H9 (cell line): Measurements from ENCODE around the gene LSMEM2. TPM values are rescaled to one million over a fixed set of nuclear protein-coding genes. Genes with fewer than 3 reads are reported as not detected.

Experiments used
- DNase-seq: peaks from one replicate; pipeline ENCODE4 v3.0.0-alpha.2; 2017
- H2AFZ ChIP-seq: one replicate; pipeline ENCODE4 v1.6.1; 2013; ENCODE audit warnings: mild to moderate bottlenecking, low read length, control low read depth, moderate library complexity
- H2AK5ac ChIP-seq: 2 replicates; pipeline ENCODE4 v1.6.1; 2013; ENCODE audit warnings: low read length, control low read depth, mixed read lengths; ENCODE audit not compliant: insufficient read length
- H2BK120ac ChIP-seq: one replicate; pipeline ENCODE4 v1.6.1; 2013; ENCODE audit warnings: low read depth, mild to moderate bottlenecking, low read length, control low read depth, inconsistent platforms; ENCODE audit not compliant: poor library complexity, severe bottlenecking
- H2BK12ac ChIP-seq: 2 replicates; pipeline ENCODE4 v1.6.1; 2013; ENCODE audit warnings: low read length, control low read depth, mixed read lengths, low read depth; ENCODE audit not compliant: insufficient read length
- H2BK15ac ChIP-seq: 2 replicates; pipeline ENCODE4 v1.6.1; 2013; ENCODE audit warnings: low read depth, low read length, control low read depth
- H2BK20ac ChIP-seq: one replicate; pipeline ENCODE4 v1.6.1; 2013; ENCODE audit warnings: low read depth, mild to moderate bottlenecking, low read length, control low read depth, inconsistent platforms; ENCODE audit not compliant: poor library complexity, severe bottlenecking
- H2BK5ac ChIP-seq: 2 replicates; pipeline ENCODE4 v1.6.1; 2013; ENCODE audit warnings: low read length, control low read depth, mixed read lengths; ENCODE audit not compliant: insufficient read length
- H3K14ac ChIP-seq: 2 replicates; pipeline ENCODE4 v1.6.1; 2013; ENCODE audit warnings: low read length, control low read depth; ENCODE audit not compliant: insufficient read depth
- H3K18ac ChIP-seq: 2 replicates; pipeline ENCODE4 v1.6.1; 2013; ENCODE audit warnings: low read depth, mild to moderate bottlenecking, mixed read lengths, low read length, control low read depth; ENCODE audit not compliant: insufficient read length
- H3K23ac ChIP-seq: 2 replicates; pipeline ENCODE4 v1.6.1; 2013; ENCODE audit warnings: low read length, control low read depth, mixed read lengths, low read depth; ENCODE audit not compliant: insufficient read length
- H3K23me2 ChIP-seq: 2 replicates; pipeline ENCODE4 v1.6.1; 2013; ENCODE audit warnings: low read depth, mild to moderate bottlenecking, mixed read lengths, low read length, control low read depth; ENCODE audit not compliant: insufficient read length, poor library complexity, severe bottlenecking
- H3K27ac ChIP-seq: 2 replicates; pipeline ENCODE4 v1.5.1; 2013; ENCODE audit warnings: low read length, control low read depth, mixed read lengths, low read depth; ENCODE audit not compliant: insufficient read length
- H3K27me3 ChIP-seq: 2 replicates; pipeline ENCODE4 v1.6.1; 2013; ENCODE audit warnings: low read length, control low read depth, inconsistent platforms; ENCODE audit not compliant: insufficient read depth
- H3K4ac ChIP-seq: 2 replicates; pipeline ENCODE4 v1.6.1; 2013; ENCODE audit warnings: low read depth, mild to moderate bottlenecking, control low read depth, inconsistent platforms, low read length, moderate library complexity
- H3K4me1 ChIP-seq: 2 replicates; pipeline ENCODE4 v1.6.1; 2013; ENCODE audit warnings: low read length, control low read depth, inconsistent platforms; ENCODE audit not compliant: insufficient read depth
- H3K4me2 ChIP-seq: 2 replicates; pipeline ENCODE4 v1.6.1; 2013; ENCODE audit warnings: low read length, control low read depth, mixed read lengths; ENCODE audit not compliant: insufficient read length, insufficient read depth
- H3K56ac ChIP-seq: 2 replicates; pipeline ENCODE4 v1.6.1; 2013; ENCODE audit warnings: low read depth, mild to moderate bottlenecking, mixed read lengths, low read length, control low read depth; ENCODE audit not compliant: insufficient read length
- H3K79me1 ChIP-seq: 2 replicates; pipeline ENCODE4 v1.6.1; 2013; ENCODE audit warnings: low read depth, mild to moderate bottlenecking, moderate library complexity, low read length, control low read depth, inconsistent platforms; ENCODE audit not compliant: insufficient read depth, poor library complexity, severe bottlenecking
- H3K79me2 ChIP-seq: 2 replicates; pipeline ENCODE4 v1.6.1; 2013; ENCODE audit warnings: low read length, control low read depth, inconsistent platforms; ENCODE audit not compliant: insufficient read depth
- H3K9ac ChIP-seq: 2 replicates; pipeline ENCODE4 v1.6.1; 2013; ENCODE audit warnings: low read length, control low read depth, mixed read lengths; ENCODE audit not compliant: insufficient read length; ENCODE audit errors: extremely low read depth
- H3K9me3 ChIP-seq: one replicate; pipeline ENCODE4 v1.6.1; 2013; ENCODE audit warnings: low read depth, low read length, inconsistent platforms; ENCODE audit not compliant: control insufficient read depth
- H3T11ph ChIP-seq: one replicate; pipeline ENCODE4 v1.6.1; 2013; ENCODE audit warnings: mild to moderate bottlenecking, low read length, control low read depth, inconsistent platforms
- H4K20me1 ChIP-seq: one replicate; pipeline ENCODE4 v1.6.1; 2013; ENCODE audit not compliant: control insufficient read depth, insufficient read length, insufficient read depth
- H4K5ac ChIP-seq: 2 replicates; pipeline ENCODE4 v1.6.1; 2013; ENCODE audit warnings: low read depth, mild to moderate bottlenecking, mixed read lengths, low read length, control low read depth; ENCODE audit not compliant: insufficient read length
- H4K8ac ChIP-seq: replicated peaks from 2 replicates; pipeline ENCODE4 v1.6.1; 2013; ENCODE audit warnings: low read length, control low read depth, mixed read lengths, low read depth; ENCODE audit not compliant: insufficient read length
- H4K91ac ChIP-seq: 2 replicates; pipeline ENCODE4 v1.6.1; 2013; ENCODE audit warnings: low read depth, mild to moderate bottlenecking, moderate library complexity, mixed read lengths, low read length, control low read depth; ENCODE audit not compliant: insufficient read length
- H3K27ac Mint-ChIP-seq, 3 experiments: 2 replicates in 2 of 3; 3 replicates in 1 of 3; pipeline ENCODE4 v1.8.0; 2020 to 2021; ENCODE audit warnings: mixed read lengths in 3 of 3, mild to moderate bottlenecking in 1 of 3, moderate library complexity in 1 of 3
- H3K27me3 Mint-ChIP-seq: 2 replicates; pipeline ENCODE4 v1.8.0; 2021; ENCODE audit warnings: low read depth, mild to moderate bottlenecking, moderate library complexity, mixed read lengths
- H3K36me3 Mint-ChIP-seq, 3 experiments: 2 replicates in 2 of 3; 3 replicates in 1 of 3; pipeline ENCODE4 v1.8.0; 2020 to 2021; ENCODE audit warnings: low read depth in 3 of 3, mixed read lengths in 3 of 3; ENCODE audit not compliant: insufficient read depth in 1 of 3
- H3K4me1 Mint-ChIP-seq, 2 experiments: 2 replicates each; pipeline ENCODE4 v1.8.0; 2020; ENCODE audit warnings: mixed read lengths in 2 of 2
- H3K4me3 Mint-ChIP-seq, 2 experiments: 2 replicates in 1 of 2; 3 replicates in 1 of 2; pipeline ENCODE4 v1.8.0; 2020 to 2021; ENCODE audit warnings: mild to moderate bottlenecking in 2 of 2, mixed read lengths in 2 of 2, moderate library complexity in 1 of 2
- H3K9me3 Mint-ChIP-seq, 2 experiments: 2 replicates in 1 of 2; 3 replicates in 1 of 2; pipeline ENCODE4 v1.8.0; 2020; ENCODE audit warnings: mild to moderate bottlenecking in 2 of 2, mixed read lengths in 2 of 2, moderate library complexity in 1 of 2
- CTCF ChIP-seq: fragments of 200-600 bp; sonication (generic); conservative IDR thresholded peaks from 3 replicates; pipeline ENCODE4 v1.8.0; 2021; ENCODE audit warnings: antibody characterized with exemption, mild to moderate bottlenecking
- WGBS: extraction: QIAGEN DNeasy Blood & Tissue Kit; methylation state at CpG from one replicate; pipeline ENCODE4 v1.1.7; 2013; ENCODE audit warnings: missing lambda C conversion rate, low lambda C conversion rate, mixed read lengths; ENCODE audit not compliant: insufficient read length; ENCODE audit errors: extremely low coverage; 5-methylcytosine and 5-hydroxymethylcytosine counted together
- total RNA-seq: library from RNA; stranded (reverse); gene quantifications from 2 replicates; pipeline ENCODE4 v1.2.1, GENCODE V29; 2021

The LSMEM2 gene
- total RNA-seq, 1 experiment from 2014 or later = 0.50 TPM

GRCh38 chr3:50241713-50242380 lies 37.0 kb upstream of the LSMEM2 start:
- Histone ChIP-seq H4K5ac (no peak overlapping the region), H4K91ac (no peak overlapping the region), H3K4ac (no peak overlapping the region), H3K14ac (0 out of 2 replicates have a peak overlapping the region, but pooled peaks have one; percentile 6), H3K9me3 (no peaks in the 10 kb centered on the region), H3K23ac (no peak overlapping the region), H3K23me2 (peaks cover 13% of the 10 kb centered on the region), H4K8ac (no peak overlapping the region), H3K4me2 (peak overlapping the region; percentile 70), H2BK5ac (no peak overlapping the region), H3K9ac (no peak overlapping the region), H3K18ac (peak overlapping the region; percentile 0), H2BK120ac (no peak overlapping the region), H3K79me1 (peaks cover 10% of the 10 kb centered on the region), H4K20me1 (no peaks in the 10 kb centered on the region), H2BK12ac (no peak overlapping the region), H3K4me1 (peaks cover 15% of the 10 kb centered on the region; the same call in 1 of the 2 replicates), H2AK5ac (no peak overlapping the region), H2BK15ac (no peak overlapping the region), H3K79me2 (peaks cover 28% of the 10 kb centered on the region; the same call in 1 of the 2 replicates), H3K27me3 (no peaks in the 10 kb centered on the region), H3K27ac (no peak overlapping the region), H2BK20ac (no peak overlapping the region), H2AFZ (no peak overlapping the region), H3K56ac (no peak overlapping the region), H3T11ph (no peak overlapping the region)
- H3K4me1 Mint-ChIP-seq = peaks cover 79 to 92% of the 10 kb centered on the region in 2 experiments
- peak overlapping the region; percentile 54 to 74 for H3K4me3 Mint-ChIP-seq
- H3K9me3 Mint-ChIP-seq = no peaks in the 10 kb centered on the region
- no CpG with 5 or more reads among the region's 7 CpGs for WGBS
- DNase-seq = no peak
- H3K27me3 Mint-ChIP-seq = no peaks in the 10 kb centered on the region
- H3K36me3 Mint-ChIP-seq = peaks cover 4 to 20% (median 18%) of the 10 kb centered on the region in 3 experiments; a peak in 5 of 7 replicates
- no peak for TF ChIP-seq CTCF
- H3K27ac Mint-ChIP-seq = peak overlapping the region; percentile 97 to 99 (median 98); a peak in 6 of 7 replicates
